ENCODE measurements around the gene COMT.
"Not testable (repeated sequence)": the region's sequence is repeated elsewhere in the genome, so short reads cannot be mapped to it uniquely, and the experiment has no call there.

Gene COMT

GRCh38 chr22:19909350-19910179 lies 32.0 kb upstream of the COMT start:
- DNase-seq = peak; percentile 80 to 89 (median 85)

GRCh38 chr22:19910180-19910744 lies 31.3 kb upstream of the COMT start:
- DNase-seq = no peak

GRCh38 chr22:19911540-19912270 lies 29.9 kb upstream of the COMT start:
- no peak for DNase-seq

DNA sequence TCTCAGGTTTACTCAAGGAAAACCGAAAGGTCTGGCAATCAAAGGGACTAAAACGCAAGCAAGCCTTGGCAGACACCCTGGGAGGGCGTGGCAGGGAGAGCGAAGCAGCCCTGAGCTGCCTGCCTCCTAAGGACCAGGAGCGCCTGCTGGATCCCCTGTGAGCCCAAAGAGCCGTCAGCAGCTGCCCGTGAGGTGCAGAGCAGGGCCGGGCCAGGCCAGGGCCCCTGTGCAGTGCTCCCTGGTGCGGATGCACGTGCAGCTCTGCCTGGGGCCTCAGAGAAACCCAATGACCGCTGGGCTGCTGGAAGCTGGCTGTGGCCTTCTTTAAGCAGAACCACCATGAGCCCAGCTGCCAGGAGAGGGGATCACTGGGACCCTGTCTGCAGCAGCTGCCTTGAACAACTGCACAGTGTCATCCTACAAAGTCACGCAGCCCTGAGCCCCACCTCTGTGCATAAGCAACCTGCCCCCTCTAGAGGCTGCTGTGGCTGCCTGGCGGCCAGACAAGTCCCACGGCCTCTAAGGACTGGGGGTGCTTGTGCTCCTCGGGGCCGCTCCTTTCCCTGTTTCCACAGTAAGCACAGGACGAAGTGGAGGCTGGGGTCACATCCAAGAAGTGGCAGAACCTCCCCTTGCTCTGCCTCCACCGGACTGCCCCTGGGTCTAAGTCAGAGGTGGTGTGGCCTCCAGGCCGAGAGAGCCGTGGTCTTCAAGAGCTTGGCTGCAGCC lies 29.1 kb upstream of the COMT start:
- no peak for DNase-seq

- no peak for DNase-seq
Measured at GRCh38 chr22:19913337-19913936, 28.1 kb upstream of the COMT start.

DNA sequence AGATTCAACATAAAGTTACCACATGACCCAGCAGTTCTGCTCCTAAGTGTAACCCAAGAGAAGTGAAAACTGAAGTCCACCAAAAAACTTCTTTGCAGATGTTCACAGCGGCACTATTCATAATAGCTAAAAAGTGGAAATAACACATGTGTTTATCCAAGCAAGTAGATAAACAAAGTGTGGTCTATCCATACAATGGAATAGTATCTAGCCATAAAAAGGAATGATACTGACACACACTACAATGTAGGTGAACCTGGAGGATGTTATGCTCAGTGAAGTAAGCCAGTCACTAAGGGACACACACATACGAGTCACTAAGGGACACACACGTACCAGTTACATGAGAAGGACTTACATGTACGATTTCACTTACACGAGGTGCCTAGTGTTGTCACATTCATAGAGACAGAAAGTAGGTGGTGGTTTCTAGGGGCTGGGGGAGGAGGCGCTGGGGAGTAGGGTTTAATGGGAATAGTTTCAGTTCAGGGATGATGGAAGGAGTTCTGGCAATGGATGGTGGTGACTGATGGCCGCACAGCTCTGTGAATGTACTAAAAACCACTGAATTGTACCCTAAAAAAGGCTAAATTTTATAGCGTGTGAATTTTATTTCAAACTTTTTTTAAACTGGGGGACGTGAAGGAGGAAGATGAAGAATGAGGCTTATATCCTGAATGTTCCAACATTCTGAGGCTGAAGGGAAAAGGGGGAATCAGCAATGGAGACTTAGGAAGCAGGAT lies 27.2 kb upstream of the COMT start:
- DNase-seq = no peak

GRCh38 chr22:19915287-19915954 lies 26.2 kb upstream of the COMT start:
- DNase-seq = no peak

DNA sequence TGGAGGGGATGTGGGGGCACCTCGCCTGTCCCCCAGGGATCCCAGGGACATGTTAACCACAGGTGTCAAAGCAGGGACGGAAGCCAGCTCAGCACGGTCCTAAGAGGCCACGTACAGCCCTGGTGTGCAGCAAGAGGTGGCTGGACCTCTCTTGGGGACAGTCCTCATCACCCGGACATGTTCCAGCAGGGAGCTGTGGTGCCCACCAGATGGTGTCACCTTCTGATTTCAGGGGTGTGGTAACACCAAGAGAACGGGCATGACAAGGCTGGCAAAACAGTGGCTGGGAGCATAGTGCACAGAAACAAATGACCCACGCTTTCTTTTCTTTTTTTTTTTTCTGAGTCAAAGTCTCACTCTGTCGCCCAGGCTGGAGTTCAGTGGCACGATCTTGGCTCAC lies 25.6 kb upstream of the COMT start:
- DNase-seq = no peak

- no peak for DNase-seq
Measured at GRCh38 chr22:19916941-19917340, 24.6 kb upstream of the COMT start.

DNA sequence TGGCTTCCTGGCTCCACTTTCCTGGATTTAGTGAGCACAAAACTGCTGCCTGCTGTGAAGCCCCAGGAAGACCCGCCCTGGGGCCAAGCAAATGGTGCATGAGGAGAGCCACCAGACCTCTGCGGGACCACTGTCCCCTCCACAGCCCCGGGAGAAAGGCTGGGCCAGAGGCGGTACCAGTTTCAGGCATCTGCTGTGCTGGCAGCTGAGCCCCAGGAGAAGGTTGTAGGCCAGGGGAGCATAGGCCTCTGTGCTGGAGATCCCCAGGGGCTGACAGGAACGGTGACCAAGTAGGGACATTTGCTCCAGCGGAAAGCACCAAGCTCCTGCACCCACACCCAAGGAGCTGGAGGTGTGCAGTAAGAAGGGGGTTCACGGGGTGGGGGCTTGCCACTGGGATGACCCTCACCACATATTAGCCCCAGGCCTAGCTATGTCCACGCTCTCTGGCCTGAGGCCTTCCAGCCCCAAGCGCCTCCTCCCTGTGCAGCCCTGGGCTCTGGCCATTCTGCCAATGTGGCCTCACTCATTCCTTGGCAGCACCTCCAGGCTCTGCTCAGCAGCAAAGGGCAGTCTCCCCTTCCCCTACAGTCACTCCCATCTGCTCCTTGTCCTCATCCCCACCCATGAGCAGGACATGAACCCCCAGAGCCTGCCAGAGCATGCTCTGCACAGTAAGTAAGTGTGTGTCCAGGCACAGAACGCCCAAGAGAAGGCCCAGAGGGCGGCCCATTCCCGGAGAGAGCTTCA lies 24.0 kb upstream of the COMT start:
- no peak for DNase-seq

GRCh38 chr22:19918332-19919106 lies 23.1 kb upstream of the COMT start:
- DNase-seq = no peak

GRCh38 chr22:19919701-19920363 lies 21.7 kb upstream of the COMT start:
- no peak for DNase-seq

GRCh38 chr22:19921544-19922081 lies 20.0 kb upstream of the COMT start:
- DNase-seq = no peak

- DNase-seq = no peak
Measured at GRCh38 chr22:19923914-19924513, 17.6 kb upstream of the COMT start.

GRCh38 chr22:19926028-19926427 lies 15.5 kb upstream of the COMT start:
- not testable (repeated sequence) for DNase-seq

GRCh38 chr22:19927696-19928095 lies 13.9 kb upstream of the COMT start:
- no peak for DNase-seq

DNA sequence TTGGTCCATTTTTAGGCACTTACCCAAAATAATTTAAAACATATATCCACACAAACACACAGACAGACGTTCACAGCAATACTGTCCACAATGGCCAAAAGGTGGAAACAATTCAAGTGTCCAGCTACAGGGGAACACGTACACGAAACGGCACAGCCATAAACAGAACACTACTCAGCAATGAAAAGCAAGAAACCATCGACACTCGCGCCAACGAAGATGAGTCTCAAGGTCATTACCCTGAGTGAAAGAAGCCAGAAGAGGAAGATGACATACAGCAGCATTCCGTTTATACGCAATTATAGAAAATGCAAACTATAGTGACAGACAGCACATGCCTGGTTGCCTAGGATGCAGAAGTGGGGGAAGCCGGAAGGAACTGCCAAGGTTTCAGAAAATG lies 13.4 kb upstream of the COMT start:
- peak; percentile 54 to 72 (median 57) for DNase-seq
